ENCODE data around the gene JADE1.

JADE1 gene

GRCh38 chr4:128855621-128856020 lies 46.1 kb downstream of the JADE1 start:
- no peak for ATAC-seq
- TF ChIP-seq ZNF8 (CRISPR knock-in tag; IDR thresholded peaks at IDR 0.05) (no peak), ZNF565 (CRISPR knock-in tag; conservative IDR thresholded peaks at IDR 0.05; ENCODE audit: low read depth) (no peak), CSDC2 (CRISPR knock-in tag; IDR thresholded peaks at IDR 0.05) (no peak), OSR1 (CRISPR knock-in tag; IDR thresholded peaks at IDR 0.05) (no peak), ISL1 (CRISPR knock-in tag; IDR thresholded peaks at IDR 0.05) (no peak), PPARA (CRISPR knock-in tag; IDR thresholded peaks at IDR 0.05; ENCODE audit: borderline replicate concordance) (no peak), ZFP3 (CRISPR knock-in tag; IDR thresholded peaks at IDR 0.05) (no peak), TSHZ2 (CRISPR knock-in tag; IDR thresholded peaks at IDR 0.05) (no peak), GLIS3 (CRISPR knock-in tag; IDR thresholded peaks at IDR 0.05) (no peak), TCF4 (CRISPR knock-in tag; IDR thresholded peaks at IDR 0.05; ENCODE audit: borderline replicate concordance) (no peak), RARB (CRISPR knock-in tag; IDR thresholded peaks at IDR 0.05) (no peak)

- TF ChIP-seq ESRRG (CRISPR knock-in tag; IDR thresholded peaks at IDR 0.05) (no peak), PPARA (CRISPR knock-in tag; IDR thresholded peaks at IDR 0.05; ENCODE audit: borderline replicate concordance) (no peak), TOX (CRISPR knock-in tag; IDR thresholded peaks at IDR 0.05; ENCODE audit: borderline replicate concordance) (no peak), BACH2 (CRISPR knock-in tag; IDR thresholded peaks at IDR 0.05; ENCODE audit: borderline replicate concordance) (no peak), ZNF70 (CRISPR knock-in tag; IDR thresholded peaks at IDR 0.05) (no peak), TCF4 (CRISPR knock-in tag; IDR thresholded peaks at IDR 0.05; ENCODE audit: borderline replicate concordance) (no peak), POU6F1 (CRISPR knock-in tag; IDR thresholded peaks at IDR 0.05; ENCODE audit: borderline replicate concordance, low read depth) (no peak), PATZ1 (CRISPR knock-in tag; IDR thresholded peaks at IDR 0.05; ENCODE audit: borderline replicate concordance) (no peak), RARB (CRISPR knock-in tag; IDR thresholded peaks at IDR 0.05) (no peak), CREB5 (CRISPR knock-in tag; IDR thresholded peaks at IDR 0.05; ENCODE audit: low read depth) (no peak)
These were observed 46.7 kb downstream of the JADE1 start for GRCh38 chr4:128856246-128856645.

GRCh38 chr4:128858879-128859671 lies 49.6 kb downstream of the JADE1 start:
- no peak for ATAC-seq
- no peak for TF ChIP-seq CREB5 (CRISPR knock-in tag; IDR thresholded peaks at IDR 0.05; ENCODE audit: low read depth)

More at GRCh38 chr4:128856246-128856645, 46.7 kb downstream of the JADE1 start:
- no peak for ATAC-seq
